Karpas-422 (cell line): ENCODE measurements around the gene RAD51B. TPM values are rescaled to one million over a fixed set of nuclear protein-coding genes. Genes with fewer than 3 reads are reported as not detected.

Source experiments
- DNase-seq: peaks from one replicate; pipeline ENCODE4 v3.0.0-alpha.2; 2015
- H2AFZ ChIP-seq: fragments of 200-600 bp; sonication (generic); 2 replicates; pipeline ENCODE4 v1.6.1; 2014; ENCODE audit warnings: antibody characterized with exemption, low read length, mixed read lengths
- H3K27ac ChIP-seq: fragments of 200-600 bp; sonication (generic); 2 replicates; pipeline ENCODE4 v1.5.1; 2014; ENCODE audit warnings: mild to moderate bottlenecking, low read length, moderate library complexity
- H3K27me3 ChIP-seq: fragments of 200-600 bp; sonication (generic); 2 replicates; pipeline ENCODE4 v1.6.1; 2014; ENCODE audit warnings: low read length, mixed read lengths
- H3K36me3 ChIP-seq: fragments of 200-600 bp; sonication (generic); 2 replicates; pipeline ENCODE4 v1.6.1; 2014; ENCODE audit warnings: low read length, mixed read lengths; ENCODE audit not compliant: insufficient read depth
- H3K4me1 ChIP-seq: fragments of 200-600 bp; sonication (generic); 2 replicates; pipeline ENCODE4 v1.6.1; 2014; ENCODE audit warnings: mild to moderate bottlenecking, low read length, mixed read lengths
- H3K4me2 ChIP-seq: fragments of 200-600 bp; sonication (generic); 2 replicates; pipeline ENCODE4 v1.6.1; 2014; ENCODE audit warnings: low read length, low read depth, mild to moderate bottlenecking; ENCODE audit not compliant: poor library complexity, severe bottlenecking
- H3K4me3 ChIP-seq: fragments of 200-600 bp; sonication (generic); 2 replicates; pipeline ENCODE4 v1.5.1; 2014; ENCODE audit warnings: mild to moderate bottlenecking, antibody characterized with exemption, low read length, mixed read lengths
- H3K79me2 ChIP-seq: fragments of 200-600 bp; sonication (generic); 2 replicates; pipeline ENCODE4 v1.6.1; 2014; ENCODE audit warnings: mild to moderate bottlenecking, low read length, mixed read lengths
- H3K9ac ChIP-seq: fragments of 200-600 bp; sonication (generic); 2 replicates; pipeline ENCODE4 v1.6.0; 2014; ENCODE audit warnings: low read length
- H3K9me2 ChIP-seq: fragments of 200-600 bp; sonication (generic), shearing (Covaris generic); replicated peaks from 2 replicates; pipeline ENCODE4 v1.6.0; 2014; ENCODE audit warnings: mild to moderate bottlenecking, low read length, moderate library complexity; ENCODE audit not compliant: insufficient read depth
- H3K9me3 ChIP-seq: fragments of 300-700, 200-600 bp; sonication (generic); 2 replicates; pipeline ENCODE4 v1.6.1; 2014; ENCODE audit warnings: low read length, mixed read lengths
- H4K20me1 ChIP-seq: fragments of 200-600 bp; sonication (generic); 2 replicates; pipeline ENCODE4 v1.6.1; 2014; ENCODE audit warnings: mild to moderate bottlenecking, antibody characterized with exemption, low read length, low read depth; ENCODE audit not compliant: insufficient read depth
- total RNA-seq: library from RNA; depleted of rRNA; stranded (reverse); fragments of >200 nt; shearing (Covaris generic); gene quantifications from 2 replicates; pipeline ENCODE4 v1.2.3, GENCODE V29; 2014; ENCODE audit warnings: low replicate concordance

The RAD51B gene
- total RNA-seq, 1 experiment from 2014 or later: 107 TPM

DNA sequence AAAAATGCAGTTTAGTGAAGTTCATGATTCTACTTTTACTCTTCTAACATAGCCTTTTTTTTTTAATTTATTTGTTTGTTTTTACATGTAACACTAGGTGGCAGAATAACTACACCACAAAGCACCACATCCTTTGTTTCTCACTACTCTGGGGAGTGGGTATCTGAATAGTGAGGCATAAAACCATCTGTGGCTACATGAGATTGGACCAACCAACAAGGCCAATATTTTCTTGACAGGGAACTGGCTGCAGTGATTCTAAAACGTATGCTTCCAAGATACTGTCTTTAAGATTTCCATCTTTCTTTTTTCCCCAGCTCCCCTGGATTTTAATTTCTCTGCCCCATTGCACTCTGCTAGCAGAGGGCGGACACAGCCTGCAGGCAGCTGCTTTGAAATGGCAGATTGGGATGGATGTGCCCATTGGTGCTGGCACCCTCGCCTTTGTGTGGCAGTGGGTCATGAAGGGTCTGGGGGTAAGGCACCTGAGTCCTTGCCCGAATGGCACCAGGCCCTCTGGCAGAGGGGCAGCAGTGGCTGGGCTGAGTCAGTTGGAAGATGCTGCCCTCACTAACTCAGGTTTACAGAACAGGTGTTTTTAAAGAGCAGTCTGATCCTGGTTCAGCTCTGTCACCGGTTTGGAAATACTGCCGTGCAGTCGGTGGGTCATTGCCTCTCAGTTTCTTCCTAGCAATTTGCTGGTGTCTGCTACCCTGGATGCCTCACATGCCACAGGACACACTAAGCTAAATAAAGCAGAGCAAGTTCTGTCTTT, 429.1 kb downstream of the RAD51B start:
- H2AFZ ChIP-seq: no peak overlapping the region
- no peak overlapping the region for H3K27ac ChIP-seq
- H3K9me3 ChIP-seq: no peaks in the 10 kb centered on the region
- H3K9ac ChIP-seq: no peak overlapping the region
- no peak overlapping the region for H3K4me3 ChIP-seq
- H3K79me2 ChIP-seq: no peaks in the 10 kb centered on the region
- no peaks in the 10 kb centered on the region for H3K27me3 ChIP-seq
- no peaks in the 10 kb centered on the region for H3K36me3 ChIP-seq
- peaks cover 33% of the 10 kb centered on the region; the same call in 1 of the 2 replicates for H4K20me1 ChIP-seq
- DNase-seq: peak; percentile 73
- H3K4me2 ChIP-seq: no peak overlapping the region
- H3K9me2 ChIP-seq: no peaks in the 10 kb centered on the region
- peaks cover 5% of the 10 kb centered on the region; the same call in 1 of the 2 replicates for H3K4me1 ChIP-seq

GRCh38 chr14:68249661-68250451, 430.3 kb downstream of the RAD51B start:
- Histone ChIP-seq H3K4me2 (no peak overlapping the region), H3K27ac (no peak overlapping the region), H2AFZ (no peak overlapping the region), H3K9me3 (no peaks in the 10 kb centered on the region), H3K9me2 (no peaks in the 10 kb centered on the region), H3K9ac (no peak overlapping the region), H3K27me3 (no peaks in the 10 kb centered on the region), H3K4me3 (no peak overlapping the region), H3K79me2 (no peaks in the 10 kb centered on the region), H4K20me1 (peaks cover 30% of the 10 kb centered on the region; the same call in 1 of the 2 replicates), H3K4me1 (peaks cover 5% of the 10 kb centered on the region; the same call in 1 of the 2 replicates), H3K36me3 (no peaks in the 10 kb centered on the region)
- no peak for DNase-seq

DNA sequence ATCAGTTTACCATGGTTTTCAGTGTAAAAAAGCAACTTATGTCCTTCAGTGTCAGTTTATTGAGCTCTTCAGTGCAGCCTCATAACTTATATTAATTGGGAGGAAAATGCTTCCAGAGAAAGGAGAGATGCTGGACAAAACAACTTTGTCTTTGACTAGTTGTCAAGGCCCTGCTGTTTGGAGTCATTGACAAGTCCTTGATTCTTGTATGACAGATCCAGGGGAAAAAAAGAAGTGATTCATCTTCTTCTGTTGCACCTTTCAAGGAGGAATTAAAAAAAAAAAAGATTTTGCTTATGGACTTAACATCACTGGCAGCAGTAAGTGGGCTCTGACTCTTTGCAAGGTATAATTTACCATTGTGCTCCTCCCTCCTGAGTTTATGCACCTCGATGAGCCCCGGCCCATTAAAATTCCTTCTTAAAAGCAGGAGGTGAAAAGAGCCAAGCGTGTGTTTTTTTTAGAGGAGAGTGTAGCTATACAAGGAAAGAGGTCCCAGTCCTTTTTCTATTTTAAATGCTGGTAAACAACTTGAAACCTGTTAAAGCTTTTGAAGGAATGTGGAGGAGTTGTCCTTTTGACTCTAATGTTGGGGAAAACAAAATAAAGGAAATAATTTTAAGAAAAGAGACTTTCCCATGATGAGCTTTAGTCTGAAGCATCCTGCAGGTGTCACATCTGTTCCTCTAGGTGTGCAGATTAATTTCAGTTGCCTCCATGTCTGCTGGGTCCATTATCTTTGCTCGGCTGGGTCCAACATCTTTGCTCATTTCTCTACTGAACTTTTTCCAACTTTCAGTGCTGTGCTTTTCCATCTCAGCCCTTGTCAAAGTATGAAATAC, 431.6 kb downstream of the RAD51B start:
- Histone ChIP-seq H3K9ac (no peak overlapping the region), H4K20me1 (0 out of 2 replicates have a peak, but pooled peaks cover 30% of the 10 kb centered on the region), H3K9me2 (no peaks in the 10 kb centered on the region), H3K4me2 (no peak overlapping the region), H3K36me3 (no peaks in the 10 kb centered on the region), H3K27ac (no peak overlapping the region), H3K9me3 (no peaks in the 10 kb centered on the region), H3K27me3 (no peaks in the 10 kb centered on the region), H3K4me3 (no peak overlapping the region), H3K4me1 (peaks cover 5% of the 10 kb centered on the region; the same call in 1 of the 2 replicates), H2AFZ (no peak overlapping the region), H3K79me2 (no peaks in the 10 kb centered on the region)
- no peak for DNase-seq

GRCh38 chr14:68251769-68252100, 432.2 kb downstream of the RAD51B start:
- no peaks in the 10 kb centered on the region for H3K27me3 ChIP-seq
- H4K20me1 ChIP-seq: 0 out of 2 replicates have a peak, but pooled peaks cover 24% of the 10 kb centered on the region
- no peak overlapping the region for H3K4me3 ChIP-seq
- H3K79me2 ChIP-seq: no peaks in the 10 kb centered on the region
- no peaks in the 10 kb centered on the region for H3K9me2 ChIP-seq
- no peak overlapping the region for H3K9ac ChIP-seq
- H3K9me3 ChIP-seq: no peaks in the 10 kb centered on the region
- H3K36me3 ChIP-seq: no peaks in the 10 kb centered on the region
- H3K4me2 ChIP-seq: no peak overlapping the region
- H2AFZ ChIP-seq: no peak overlapping the region
- H3K4me1 ChIP-seq: peaks cover 5% of the 10 kb centered on the region; the same call in 1 of the 2 replicates
- no peak for DNase-seq
- no peak overlapping the region for H3K27ac ChIP-seq

GRCh38 chr14:68253160-68253780, 433.7 kb downstream of the RAD51B start:
- Histone ChIP-seq H3K27ac (no peak overlapping the region), H3K9ac (no peak overlapping the region), H3K36me3 (no peaks in the 10 kb centered on the region), H3K27me3 (no peaks in the 10 kb centered on the region), H3K9me2 (no peaks in the 10 kb centered on the region), H4K20me1 (0 out of 2 replicates have a peak, but pooled peaks cover 19% of the 10 kb centered on the region), H3K4me1 (peaks cover 5% of the 10 kb centered on the region; the same call in 1 of the 2 replicates), H3K79me2 (no peaks in the 10 kb centered on the region), H3K4me3 (no peak overlapping the region), H2AFZ (no peak overlapping the region), H3K4me2 (no peak overlapping the region), H3K9me3 (no peaks in the 10 kb centered on the region)
- no peak for DNase-seq

- H2AFZ ChIP-seq: no peak overlapping the region
- no peak overlapping the region for H3K27ac ChIP-seq
- no peaks in the 10 kb centered on the region for H3K27me3 ChIP-seq
- peaks cover 10% of the 10 kb centered on the region for H3K4me1 ChIP-seq
- H3K9me2 ChIP-seq: no peaks in the 10 kb centered on the region
- H3K9ac ChIP-seq: no peak overlapping the region
- DNase-seq: no peak
- H3K36me3 ChIP-seq: no peaks in the 10 kb centered on the region
- H3K4me2 ChIP-seq: no peak overlapping the region
- 0 out of 2 replicates have a peak, but pooled peaks cover 14% of the 10 kb centered on the region for H4K20me1 ChIP-seq
- no peak overlapping the region for H3K4me3 ChIP-seq
- H3K9me3 ChIP-seq: no peaks in the 10 kb centered on the region
- H3K79me2 ChIP-seq: no peaks in the 10 kb centered on the region
These were observed 434.4 kb downstream of the RAD51B start for GRCh38 chr14:68253878-68254528.

DNA sequence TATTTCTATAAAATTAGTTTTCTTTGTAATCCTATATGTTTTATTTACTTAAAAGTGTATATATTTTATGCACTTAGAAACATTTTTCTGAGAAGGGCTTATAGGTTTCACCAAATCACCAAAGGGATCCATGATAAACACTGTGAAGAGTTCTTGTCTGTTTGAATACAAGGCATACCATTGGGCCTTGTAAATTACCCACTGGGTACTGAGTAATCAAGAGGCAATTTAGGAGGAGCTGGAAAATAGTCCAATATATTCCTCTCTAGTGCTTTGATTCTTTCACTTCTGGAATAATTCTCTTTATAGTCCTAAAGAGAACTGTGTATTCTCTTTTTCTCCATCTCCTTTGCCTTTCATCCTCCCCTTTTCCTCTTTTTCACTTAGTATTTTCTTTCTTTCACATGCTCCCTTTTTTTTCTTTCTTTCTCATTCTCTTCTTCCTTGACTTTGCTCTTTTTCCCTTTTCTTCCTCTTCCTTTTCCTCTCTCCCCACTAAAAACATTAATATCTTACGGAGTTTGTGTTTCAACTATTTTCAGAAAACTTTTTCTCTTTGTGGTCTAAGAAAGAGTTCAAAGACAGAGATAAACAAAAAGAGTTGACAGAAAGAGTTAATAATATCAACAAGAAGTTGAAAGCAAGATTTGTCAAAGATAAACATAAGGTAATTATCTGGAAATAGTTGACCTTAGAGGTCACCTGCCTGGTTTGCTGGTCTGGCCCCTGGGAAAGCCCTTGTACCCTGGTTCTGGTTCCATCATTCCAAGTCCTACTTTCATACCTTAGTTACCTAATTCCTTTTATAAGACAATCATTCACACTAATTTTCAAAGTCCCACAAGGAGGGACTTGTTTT, 435.3 kb downstream of the RAD51B start:
- Histone ChIP-seq H3K4me3 (no peak overlapping the region), H3K4me2 (no peak overlapping the region), H3K9ac (no peak overlapping the region), H4K20me1 (0 out of 2 replicates have a peak, but pooled peaks cover 12% of the 10 kb centered on the region), H3K79me2 (no peaks in the 10 kb centered on the region), H3K36me3 (no peaks in the 10 kb centered on the region), H3K9me2 (no peaks in the 10 kb centered on the region), H3K27me3 (no peaks in the 10 kb centered on the region), H2AFZ (no peak overlapping the region), H3K9me3 (no peaks in the 10 kb centered on the region), H3K27ac (no peak overlapping the region), H3K4me1 (peaks cover 10% of the 10 kb centered on the region)
- DNase-seq: no peak
